GM21526 (cell line): ENCODE measurements around the gene RAPGEFL1.
"Not testable (repeated sequence)": the region's sequence is repeated elsewhere in the genome, so short reads cannot be mapped to it uniquely, and the experiment has no call there.

Experiments
- ATAC-seq: cut with Tn5 transposase; IDR thresholded peaks from one replicate; pipeline ENCODE4 v1.9.1; 2021; ENCODE audit warnings: moderate library complexity; ENCODE audit not compliant: unreplicated experiment, low FRiP score

Gene RAPGEFL1

GRCh38 chr17:40203131-40203530 is 25.9 kb downstream of the RAPGEFL1 start:
- no peak for ATAC-seq

GRCh38 chr17:40206193-40206592 is 28.9 kb downstream of the RAPGEFL1 start:
- not testable (repeated sequence) for ATAC-seq

- ATAC-seq = no peak
Observed at GRCh38 chr17:40209404-40210093, 32.3 kb downstream of the RAPGEFL1 start.

GRCh38 chr17:40213914-40214313 is 36.6 kb downstream of the RAPGEFL1 start:
- ATAC-seq = not testable (repeated sequence)

- no peak for ATAC-seq
Observed at GRCh38 chr17:40218006-40218739, 40.9 kb downstream of the RAPGEFL1 start.

- peak; percentile 77 for ATAC-seq
Observed at GRCh38 chr17:40218740-40219593, 41.7 kb downstream of the RAPGEFL1 start, which contains the start of gene WIPF2. TSS of gene WIPF2 (plus strand) at chr17:40219304. CDS start at chr17:40256460, 37,156 bp downstream.

GRCh38 chr17:40219594-40220338 is 42.5 kb downstream of the RAPGEFL1 start:
- ATAC-seq = no peak

- no peak for ATAC-seq
Observed at GRCh38 chr17:40224718-40225550, 47.7 kb downstream of the RAPGEFL1 start.

GRCh38 chr17:40229146-40229545 is 51.9 kb downstream of the RAPGEFL1 start:
- not testable (repeated sequence) for ATAC-seq

- ATAC-seq = no peak
Observed at GRCh38 chr17:40230670-40231069, 53.4 kb downstream of the RAPGEFL1 start.

GRCh38 chr17:40231928-40232327 is 54.7 kb downstream of the RAPGEFL1 start:
- not testable (repeated sequence) for ATAC-seq

GRCh38 chr17:40241252-40241834 is 64.1 kb downstream of the RAPGEFL1 start:
- no peak for ATAC-seq

- no peak for ATAC-seq
Observed at GRCh38 chr17:40242774-40243173, 65.5 kb downstream of the RAPGEFL1 start.

- no peak for ATAC-seq
Observed at GRCh38 chr17:40243761-40244160, 66.5 kb downstream of the RAPGEFL1 start.

- ATAC-seq = no peak
Observed at GRCh38 chr17:40244255-40244654, 67.0 kb downstream of the RAPGEFL1 start.
